T-helper 1 cell treated with Interleukin-12 subunit alpha and Interleukin-12 subunit beta and Interleukin-4 antibody, amounts not matched to agents 30 μg/mL and 1 μg/mL, for 36 hours (primary cell): ENCODE data around the gene UGT2B15.
"Not testable (repeated sequence)": the region's sequence is repeated elsewhere in the genome, so short reads cannot be mapped to it uniquely, and the experiment has no call there.

Experiments
- H3K27ac Mint-ChIP-seq: one replicate; pipeline ENCODE4 v1.8.0; 2021; ENCODE audit warnings: mild to moderate bottlenecking, mixed read lengths
- H3K27me3 Mint-ChIP-seq: one replicate; pipeline ENCODE4 v1.8.0; 2021; ENCODE audit warnings: low read depth, mixed read lengths
- H3K36me3 Mint-ChIP-seq: one replicate; pipeline ENCODE4 v1.8.0; 2021; ENCODE audit warnings: low read depth, mixed read lengths
- H3K4me1 Mint-ChIP-seq: one replicate; pipeline ENCODE4 v1.8.0; 2021; ENCODE audit warnings: low read depth, mixed read lengths
- H3K4me3 Mint-ChIP-seq: one replicate; pipeline ENCODE4 v1.8.0; 2021; ENCODE audit warnings: mild to moderate bottlenecking, moderate library complexity, mixed read lengths
- H3K9me3 Mint-ChIP-seq: one replicate; pipeline ENCODE4 v1.8.0; 2021; ENCODE audit warnings: mixed read lengths

Gene UGT2B15

GRCh38 chr4:68668537-68669163 lies 1.8 kb downstream of the UGT2B15 start:
- H3K27me3 Mint-ChIP-seq, H3K27ac Mint-ChIP-seq, H3K36me3 Mint-ChIP-seq, H3K9me3 Mint-ChIP-seq, H3K4me3 Mint-ChIP-seq, H3K4me1 Mint-ChIP-seq: not testable (repeated sequence)

- H3K27ac Mint-ChIP-seq, H3K4me1 Mint-ChIP-seq, H3K27me3 Mint-ChIP-seq, H3K36me3 Mint-ChIP-seq, H3K9me3 Mint-ChIP-seq, H3K4me3 Mint-ChIP-seq: not testable (repeated sequence)
These were observed 2.9 kb downstream of the UGT2B15 start for GRCh38 chr4:68667551-68667950.

- H3K27ac Mint-ChIP-seq, H3K4me1 Mint-ChIP-seq, H3K9me3 Mint-ChIP-seq, H3K36me3 Mint-ChIP-seq, H3K27me3 Mint-ChIP-seq, H3K4me3 Mint-ChIP-seq: not testable (repeated sequence)
These were observed 5.7 kb downstream of the UGT2B15 start for GRCh38 chr4:68664721-68665120.

GRCh38 chr4:68662836-68663574 lies 7.4 kb downstream of the UGT2B15 start:
- not testable (repeated sequence) for H3K4me1 Mint-ChIP-seq, H3K9me3 Mint-ChIP-seq, H3K27me3 Mint-ChIP-seq, H3K36me3 Mint-ChIP-seq, H3K4me3 Mint-ChIP-seq, H3K27ac Mint-ChIP-seq

- no peaks in the 10 kb centered on the region for H3K27me3 Mint-ChIP-seq
- no peaks in the 10 kb centered on the region for H3K9me3 Mint-ChIP-seq
- no peaks in the 10 kb centered on the region for H3K36me3 Mint-ChIP-seq
- no peak overlapping the region for H3K4me3 Mint-ChIP-seq
- peaks cover 3% of the 10 kb centered on the region for H3K4me1 Mint-ChIP-seq
- no peak overlapping the region for H3K27ac Mint-ChIP-seq
These were observed 11.8 kb downstream of the UGT2B15 start for GRCh38 chr4:68658672-68659071.

- H3K9me3 Mint-ChIP-seq, H3K36me3 Mint-ChIP-seq, H3K27me3 Mint-ChIP-seq, H3K27ac Mint-ChIP-seq, H3K4me3 Mint-ChIP-seq, H3K4me1 Mint-ChIP-seq: not testable (repeated sequence)
These were observed 13.3 kb downstream of the UGT2B15 start for GRCh38 chr4:68657022-68657594.

- not testable (repeated sequence) for H3K4me1 Mint-ChIP-seq, H3K27ac Mint-ChIP-seq, H3K9me3 Mint-ChIP-seq, H3K36me3 Mint-ChIP-seq, H3K4me3 Mint-ChIP-seq, H3K27me3 Mint-ChIP-seq
These were observed 13.9 kb downstream of the UGT2B15 start for GRCh38 chr4:68656445-68656973.

- Mint-ChIP-seq H3K4me3 (no peak overlapping the region), H3K27ac (no peak overlapping the region), H3K9me3 (no peaks in the 10 kb centered on the region), H3K4me1 (peaks cover 3% of the 10 kb centered on the region), H3K36me3 (no peaks in the 10 kb centered on the region), H3K27me3 (no peaks in the 10 kb centered on the region)
These were observed 14.5 kb downstream of the UGT2B15 start for GRCh38 chr4:68655764-68656444.

- H3K9me3 Mint-ChIP-seq: no peaks in the 10 kb centered on the region
- H3K4me3 Mint-ChIP-seq: no peak overlapping the region
- H3K4me1 Mint-ChIP-seq: peaks cover 3% of the 10 kb centered on the region
- no peak overlapping the region for H3K27ac Mint-ChIP-seq
- H3K36me3 Mint-ChIP-seq: no peaks in the 10 kb centered on the region
- H3K27me3 Mint-ChIP-seq: no peaks in the 10 kb centered on the region
These were observed 15.3 kb downstream of the UGT2B15 start for GRCh38 chr4:68654946-68655721.

- H3K36me3 Mint-ChIP-seq: no peaks in the 10 kb centered on the region
- H3K4me3 Mint-ChIP-seq: no peak overlapping the region
- H3K27ac Mint-ChIP-seq: no peak overlapping the region
- H3K9me3 Mint-ChIP-seq: no peaks in the 10 kb centered on the region
- peaks cover 3% of the 10 kb centered on the region for H3K4me1 Mint-ChIP-seq
- H3K27me3 Mint-ChIP-seq: no peaks in the 10 kb centered on the region
These were observed 18.5 kb downstream of the UGT2B15 start for GRCh38 chr4:68651932-68652331.

- H3K27ac Mint-ChIP-seq: no peak overlapping the region
- H3K27me3 Mint-ChIP-seq: no peaks in the 10 kb centered on the region
These were observed 40.1 kb downstream of the UGT2B15 start for GRCh38 chr4:68630371-68630770.

GRCh38 chr4:68622731-68623130 lies 47.7 kb downstream of the UGT2B15 start:
- not testable (repeated sequence) for H3K27ac Mint-ChIP-seq, H3K9me3 Mint-ChIP-seq, H3K4me1 Mint-ChIP-seq, H3K4me3 Mint-ChIP-seq, H3K27me3 Mint-ChIP-seq, H3K36me3 Mint-ChIP-seq

More at GRCh38 chr4:68630371-68630770, 40.1 kb downstream of the UGT2B15 start:
- Mint-ChIP-seq H3K4me3 (no peak overlapping the region), H3K9me3 (no peaks in the 10 kb centered on the region), H3K4me1 (no peaks in the 10 kb centered on the region), H3K36me3 (no peaks in the 10 kb centered on the region)

- H3K27ac Mint-ChIP-seq: no peak overlapping the region
- no peaks in the 10 kb centered on the region for H3K27me3 Mint-ChIP-seq
- H3K4me3 Mint-ChIP-seq: no peak overlapping the region
- H3K4me1 Mint-ChIP-seq: no peaks in the 10 kb centered on the region
- no peaks in the 10 kb centered on the region for H3K9me3 Mint-ChIP-seq
- no peaks in the 10 kb centered on the region for H3K36me3 Mint-ChIP-seq
These were observed 53.3 kb downstream of the UGT2B15 start for GRCh38 chr4:68617003-68617698.
